D341Med (cell line): ENCODE results near the gene MYO18A.
A peak's percentile ranks its signal among the peaks of the same experiment; 100 is the strongest.

Experiments used
- DNase-seq: peaks from one replicate; pipeline ENCODE4 v3.0.0; 2012; ENCODE audit warnings: low spot score

Gene MYO18A

GRCh38 chr17:29165800-29166506 is 14.2 kb downstream of the MYO18A start:
- peak; percentile 27 for DNase-seq

- peak; percentile 9 for DNase-seq
Observed at GRCh38 chr17:29165261-29165660, 14.9 kb downstream of the MYO18A start.

- DNase-seq: peak; percentile 89
Observed at GRCh38 chr17:29163563-29163962, 16.6 kb downstream of the MYO18A start.

- DNase-seq: peak; percentile 87
Observed at GRCh38 chr17:29162909-29163341, 17.3 kb downstream of the MYO18A start.

- no peak for DNase-seq
Observed at GRCh38 chr17:29162082-29162908, 17.9 kb downstream of the MYO18A start.

- DNase-seq: no peak
Observed at GRCh38 chr17:29160253-29160652, 19.9 kb downstream of the MYO18A start.

- peak; percentile 20 for DNase-seq
Observed at GRCh38 chr17:29159306-29159860, 20.8 kb downstream of the MYO18A start.

GRCh38 chr17:29158488-29159275 is 21.5 kb downstream of the MYO18A start:
- peak; percentile 48 for DNase-seq

- DNase-seq: peak; percentile 39
Observed at GRCh38 chr17:29158096-29158487, 22.1 kb downstream of the MYO18A start.

GRCh38 chr17:29157310-29157709 is 22.9 kb downstream of the MYO18A start:
- no peak for DNase-seq

GRCh38 chr17:29156781-29157180 is 23.4 kb downstream of the MYO18A start:
- peak; percentile 29 for DNase-seq

GRCh38 chr17:29155966-29156338 is 24.2 kb downstream of the MYO18A start:
- peak; percentile 19 for DNase-seq

GRCh38 chr17:29155227-29155965 is 24.8 kb downstream of the MYO18A start:
- DNase-seq: peak; percentile 28

GRCh38 chr17:29154516-29155226 is 25.5 kb downstream of the MYO18A start:
- DNase-seq: peak; percentile 20

GRCh38 chr17:29151567-29151966 is 28.6 kb downstream of the MYO18A start:
- no peak for DNase-seq

GRCh38 chr17:29150161-29150560 is 30.0 kb downstream of the MYO18A start:
- DNase-seq: no peak

- DNase-seq: peak; percentile 90
Observed at GRCh38 chr17:29149431-29150064, 30.6 kb downstream of the MYO18A start.

GRCh38 chr17:29148790-29149430 is 31.3 kb downstream of the MYO18A start:
- peak; percentile 99 for DNase-seq

GRCh38 chr17:29148257-29148789 is 31.9 kb downstream of the MYO18A start:
- DNase-seq: no peak

- no peak for DNase-seq
Observed at GRCh38 chr17:29147682-29148081, 32.5 kb downstream of the MYO18A start.
